ENCODE results near the gene PICALM. TPM values are rescaled to one million over a fixed set of nuclear protein-coding genes. Genes with fewer than 3 reads are reported as not detected.

PICALM gene
- total and polyA plus RNA-seq, 2 of the 8 experiments (the other 6 are each of a cell fraction or from before 2014, with no cell fraction given) = 69.4 to 71.3 TPM

DNA sequence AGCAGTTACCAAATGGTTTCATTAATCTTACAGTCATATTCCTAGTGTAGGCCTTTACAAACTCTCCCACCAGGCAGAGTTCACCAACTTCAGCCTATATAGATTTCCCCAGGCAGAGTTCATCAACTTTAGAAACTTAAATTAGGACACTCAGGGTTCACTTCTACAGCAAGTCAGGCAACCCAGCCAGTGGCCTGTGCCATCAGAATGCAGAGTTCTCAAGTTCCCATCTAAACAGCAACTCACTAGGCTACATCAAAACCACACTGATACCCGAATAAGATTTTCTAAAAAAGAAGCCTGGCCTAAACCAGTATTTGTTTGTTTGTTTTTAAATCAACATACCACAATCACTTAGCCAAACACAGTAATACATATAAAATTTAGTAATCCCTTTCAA, 33.7 kb downstream of the PICALM start (continued):
- TF ChIP-seq, protein P1, sequence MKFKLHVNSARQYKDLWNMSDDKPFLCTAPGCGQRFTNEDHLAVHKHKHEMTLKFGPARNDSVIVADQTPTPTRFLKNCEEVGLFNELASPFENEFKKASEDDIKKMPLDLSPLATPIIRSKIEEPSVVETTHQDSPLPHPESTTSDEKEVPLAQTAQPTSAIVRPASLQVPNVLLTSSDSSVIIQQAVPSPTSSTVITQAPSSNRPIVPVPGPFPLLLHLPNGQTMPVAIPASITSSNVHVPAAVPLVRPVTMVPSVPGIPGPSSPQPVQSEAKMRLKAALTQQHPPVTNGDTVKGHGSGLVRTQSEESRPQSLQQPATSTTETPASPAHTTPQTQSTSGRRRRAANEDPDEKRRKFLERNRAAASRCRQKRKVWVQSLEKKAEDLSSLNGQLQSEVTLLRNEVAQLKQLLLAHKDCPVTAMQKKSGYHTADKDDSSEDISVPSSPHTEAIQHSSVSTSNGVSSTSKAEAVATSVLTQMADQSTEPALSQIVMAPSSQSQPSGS (IDR thresholded peaks at IDR 0.05; ENCODE audit: low read length) = no peak
- TF ChIP-seq KDM4A (IDR thresholded peaks at IDR 0.05; ENCODE audit: low read depth, low read length, severe bottlenecking) (no peak), RNF2 (IDR thresholded peaks at IDR 0.05; ENCODE audit: borderline replicate concordance, low read depth, low read length, missing control alignments, poor library complexity, severe bottlenecking) (no peak), SIN3A (conservative IDR thresholded peaks at IDR 0.05 in 1 of 2, IDR thresholded peaks at IDR 0.05 in 1 of 2; ENCODE audit: low read depth in 1 of 2, low read length in 2 of 2) (no peak), CBX5 (IDR thresholded peaks at IDR 0.05; ENCODE audit: low read depth, low read length) (no peak), EZH2 (IDR thresholded peaks at IDR 0.05; ENCODE audit: low read depth, low read length, severe bottlenecking) (no peak), CBX8 (IDR thresholded peaks at IDR 0.05; ENCODE audit: borderline replicate concordance, low read depth, low read length) (no peak), ZNF274 (IDR thresholded peaks at IDR 0.05; ENCODE audit: borderline replicate concordance, extremely low read depth, low read length) (no peak)
- TF ChIP-seq, protein P2, sequence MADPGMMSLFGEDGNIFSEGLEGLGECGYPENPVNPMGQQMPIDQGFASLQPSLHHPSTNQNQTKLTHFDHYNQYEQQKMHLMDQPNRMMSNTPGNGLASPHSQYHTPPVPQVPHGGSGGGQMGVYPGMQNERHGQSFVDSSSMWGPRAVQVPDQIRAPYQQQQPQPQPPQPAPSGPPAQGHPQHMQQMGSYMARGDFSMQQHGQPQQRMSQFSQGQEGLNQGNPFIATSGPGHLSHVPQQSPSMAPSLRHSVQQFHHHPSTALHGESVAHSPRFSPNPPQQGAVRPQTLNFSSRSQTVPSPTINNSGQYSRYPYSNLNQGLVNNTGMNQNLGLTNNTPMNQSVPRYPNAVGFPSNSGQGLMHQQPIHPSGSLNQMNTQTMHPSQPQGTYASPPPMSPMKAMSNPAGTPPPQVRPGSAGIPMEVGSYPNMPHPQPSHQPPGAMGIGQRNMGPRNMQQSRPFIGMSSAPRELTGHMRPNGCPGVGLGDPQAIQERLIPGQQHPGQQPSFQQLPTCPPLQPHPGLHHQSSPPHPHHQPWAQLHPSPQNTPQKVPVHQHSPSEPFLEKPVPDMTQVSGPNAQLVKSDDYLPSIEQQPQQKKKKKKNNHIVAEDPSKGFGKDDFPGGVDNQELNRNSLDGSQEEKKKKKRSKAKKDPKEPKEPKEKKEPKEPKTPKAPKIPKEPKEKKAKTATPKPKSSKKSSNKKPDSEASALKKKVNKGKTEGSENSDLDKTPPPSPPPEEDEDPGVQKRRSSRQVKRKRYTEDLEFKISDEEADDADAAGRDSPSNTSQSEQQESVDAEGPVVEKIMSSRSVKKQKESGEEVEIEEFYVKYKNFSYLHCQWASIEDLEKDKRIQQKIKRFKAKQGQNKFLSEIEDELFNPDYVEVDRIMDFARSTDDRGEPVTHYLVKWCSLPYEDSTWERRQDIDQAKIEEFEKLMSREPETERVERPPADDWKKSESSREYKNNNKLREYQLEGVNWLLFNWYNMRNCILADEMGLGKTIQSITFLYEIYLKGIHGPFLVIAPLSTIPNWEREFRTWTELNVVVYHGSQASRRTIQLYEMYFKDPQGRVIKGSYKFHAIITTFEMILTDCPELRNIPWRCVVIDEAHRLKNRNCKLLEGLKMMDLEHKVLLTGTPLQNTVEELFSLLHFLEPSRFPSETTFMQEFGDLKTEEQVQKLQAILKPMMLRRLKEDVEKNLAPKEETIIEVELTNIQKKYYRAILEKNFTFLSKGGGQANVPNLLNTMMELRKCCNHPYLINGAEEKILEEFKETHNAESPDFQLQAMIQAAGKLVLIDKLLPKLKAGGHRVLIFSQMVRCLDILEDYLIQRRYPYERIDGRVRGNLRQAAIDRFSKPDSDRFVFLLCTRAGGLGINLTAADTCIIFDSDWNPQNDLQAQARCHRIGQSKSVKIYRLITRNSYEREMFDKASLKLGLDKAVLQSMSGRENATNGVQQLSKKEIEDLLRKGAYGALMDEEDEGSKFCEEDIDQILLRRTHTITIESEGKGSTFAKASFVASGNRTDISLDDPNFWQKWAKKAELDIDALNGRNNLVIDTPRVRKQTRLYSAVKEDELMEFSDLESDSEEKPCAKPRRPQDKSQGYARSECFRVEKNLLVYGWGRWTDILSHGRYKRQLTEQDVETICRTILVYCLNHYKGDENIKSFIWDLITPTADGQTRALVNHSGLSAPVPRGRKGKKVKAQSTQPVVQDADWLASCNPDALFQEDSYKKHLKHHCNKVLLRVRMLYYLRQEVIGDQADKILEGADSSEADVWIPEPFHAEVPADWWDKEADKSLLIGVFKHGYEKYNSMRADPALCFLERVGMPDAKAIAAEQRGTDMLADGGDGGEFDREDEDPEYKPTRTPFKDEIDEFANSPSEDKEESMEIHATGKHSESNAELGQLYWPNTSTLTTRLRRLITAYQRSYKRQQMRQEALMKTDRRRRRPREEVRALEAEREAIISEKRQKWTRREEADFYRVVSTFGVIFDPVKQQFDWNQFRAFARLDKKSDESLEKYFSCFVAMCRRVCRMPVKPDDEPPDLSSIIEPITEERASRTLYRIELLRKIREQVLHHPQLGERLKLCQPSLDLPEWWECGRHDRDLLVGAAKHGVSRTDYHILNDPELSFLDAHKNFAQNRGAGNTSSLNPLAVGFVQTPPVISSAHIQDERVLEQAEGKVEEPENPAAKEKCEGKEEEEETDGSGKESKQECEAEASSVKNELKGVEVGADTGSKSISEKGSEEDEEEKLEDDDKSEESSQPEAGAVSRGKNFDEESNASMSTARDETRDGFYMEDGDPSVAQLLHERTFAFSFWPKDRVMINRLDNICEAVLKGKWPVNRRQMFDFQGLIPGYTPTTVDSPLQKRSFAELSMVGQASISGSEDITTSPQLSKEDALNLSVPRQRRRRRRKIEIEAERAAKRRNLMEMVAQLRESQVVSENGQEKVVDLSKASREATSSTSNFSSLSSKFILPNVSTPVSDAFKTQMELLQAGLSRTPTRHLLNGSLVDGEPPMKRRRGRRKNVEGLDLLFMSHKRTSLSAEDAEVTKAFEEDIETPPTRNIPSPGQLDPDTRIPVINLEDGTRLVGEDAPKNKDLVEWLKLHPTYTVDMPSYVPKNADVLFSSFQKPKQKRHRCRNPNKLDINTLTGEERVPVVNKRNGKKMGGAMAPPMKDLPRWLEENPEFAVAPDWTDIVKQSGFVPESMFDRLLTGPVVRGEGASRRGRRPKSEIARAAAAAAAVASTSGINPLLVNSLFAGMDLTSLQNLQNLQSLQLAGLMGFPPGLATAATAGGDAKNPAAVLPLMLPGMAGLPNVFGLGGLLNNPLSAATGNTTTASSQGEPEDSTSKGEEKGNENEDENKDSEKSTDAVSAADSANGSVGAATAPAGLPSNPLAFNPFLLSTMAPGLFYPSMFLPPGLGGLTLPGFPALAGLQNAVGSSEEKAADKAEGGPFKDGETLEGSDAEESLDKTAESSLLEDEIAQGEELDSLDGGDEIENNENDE (IDR thresholded peaks at IDR 0.05; ENCODE audit: insufficient replicate concordance, low read length) = no peak

All from H1 (cell line).